ENCODE data around the gene DNPEP.

DNPEP gene

DNA sequence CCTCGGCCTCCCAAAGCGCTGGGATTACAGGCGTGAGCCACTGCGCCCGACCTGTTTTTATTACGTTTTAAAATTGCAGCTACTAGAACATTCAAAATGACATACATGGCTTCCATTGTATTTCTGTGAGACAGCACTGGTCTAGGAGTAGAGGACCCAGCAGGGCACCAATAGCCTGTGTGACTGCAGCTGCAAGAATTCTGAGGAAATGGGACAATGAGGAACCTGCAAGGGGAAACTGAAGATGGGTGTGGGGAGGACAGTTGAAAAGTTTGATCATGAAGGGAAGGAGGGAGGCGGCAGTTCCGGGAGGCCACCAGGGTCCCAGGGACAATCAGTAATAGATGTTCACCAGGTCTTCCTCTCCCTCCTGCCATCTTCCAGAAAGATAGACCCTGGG is 13.9 kb upstream of the DNPEP start:
- no peak for TF ChIP-seq EZH2 (IDR thresholded peaks at IDR 0.05; ENCODE audit: borderline replicate concordance, low read length)
- TF ChIP-seq, protein P1, sequence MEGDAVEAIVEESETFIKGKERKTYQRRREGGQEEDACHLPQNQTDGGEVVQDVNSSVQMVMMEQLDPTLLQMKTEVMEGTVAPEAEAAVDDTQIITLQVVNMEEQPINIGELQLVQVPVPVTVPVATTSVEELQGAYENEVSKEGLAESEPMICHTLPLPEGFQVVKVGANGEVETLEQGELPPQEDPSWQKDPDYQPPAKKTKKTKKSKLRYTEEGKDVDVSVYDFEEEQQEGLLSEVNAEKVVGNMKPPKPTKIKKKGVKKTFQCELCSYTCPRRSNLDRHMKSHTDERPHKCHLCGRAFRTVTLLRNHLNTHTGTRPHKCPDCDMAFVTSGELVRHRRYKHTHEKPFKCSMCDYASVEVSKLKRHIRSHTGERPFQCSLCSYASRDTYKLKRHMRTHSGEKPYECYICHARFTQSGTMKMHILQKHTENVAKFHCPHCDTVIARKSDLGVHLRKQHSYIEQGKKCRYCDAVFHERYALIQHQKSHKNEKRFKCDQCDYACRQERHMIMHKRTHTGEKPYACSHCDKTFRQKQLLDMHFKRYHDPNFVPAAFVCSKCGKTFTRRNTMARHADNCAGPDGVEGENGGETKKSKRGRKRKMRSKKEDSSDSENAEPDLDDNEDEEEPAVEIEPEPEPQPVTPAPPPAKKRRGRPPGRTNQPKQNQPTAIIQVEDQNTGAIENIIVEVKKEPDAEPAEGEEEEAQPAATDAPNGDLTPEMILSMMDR (IDR thresholded peaks at IDR 0.05; ENCODE audit: low read length) = no peak
- Histone ChIP-seq H4K20me1 (ENCODE audit: insufficient read depth, low read length) (no peaks in the 10 kb centered on the region), H3K4me3 (ENCODE audit: low read depth, low read length, poor library complexity, severe bottlenecking) (no peak overlapping the region), H3K9me3 (ENCODE audit: low read length) (no peaks in the 10 kb centered on the region), H3K27me3 (ENCODE audit: insufficient read depth, low read length) (no peaks in the 10 kb centered on the region; the same call in 1 of the 2 replicates), H3K36me3 (ENCODE audit: insufficient read depth, low read length) (no peaks in the 10 kb centered on the region), H3K79me2 (ENCODE audit: insufficient read depth, low read length) (no peaks in the 10 kb centered on the region), H3K27ac (ENCODE audit: low read depth, low read length, poor library complexity, severe bottlenecking) (no peak overlapping the region), H3K9me2 (ENCODE audit: low read depth, low read length) (no peaks in the 10 kb centered on the region), H3K9ac (ENCODE audit: low read length) (no peak overlapping the region), H3K4me2 (ENCODE audit: low read length) (no peak overlapping the region), H2AFZ (ENCODE audit: low read length) (no peak overlapping the region), H3K4me1 (ENCODE audit: insufficient read depth, low read length, severe bottlenecking) (no peaks in the 10 kb centered on the region), H3F3A (ENCODE audit: insufficient read depth, low read length) (no peaks in the 10 kb centered on the region)

DNA sequence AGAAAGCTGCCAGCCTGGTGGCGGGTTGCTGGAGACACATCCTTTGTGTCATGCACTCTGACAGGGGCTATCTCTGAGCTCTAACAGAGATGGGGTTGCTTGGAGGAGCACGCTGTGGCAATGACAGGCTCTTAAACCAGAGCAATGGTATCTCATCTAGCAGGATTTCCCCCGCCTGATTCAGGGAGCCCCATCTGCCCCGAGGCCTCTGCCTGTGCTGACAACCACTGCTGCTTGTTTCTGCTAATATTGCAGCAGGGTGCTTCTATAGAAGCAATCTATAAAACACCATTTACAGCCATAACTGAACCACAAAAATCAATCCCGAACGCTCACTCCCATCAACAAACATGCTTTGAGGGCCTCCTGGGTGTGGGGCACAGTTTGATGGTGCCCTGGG is 12.8 kb upstream of the DNPEP start:
- Histone ChIP-seq H3K4me1 (ENCODE audit: insufficient read depth, low read length, severe bottlenecking) (no peaks in the 10 kb centered on the region), H3K9me3 (ENCODE audit: low read length) (no peaks in the 10 kb centered on the region), H4K20me1 (ENCODE audit: insufficient read depth, low read length) (no peaks in the 10 kb centered on the region), H3K9me2 (ENCODE audit: low read depth, low read length) (no peaks in the 10 kb centered on the region), H3K27ac (ENCODE audit: low read depth, low read length, poor library complexity, severe bottlenecking) (no peak overlapping the region), H3K4me2 (ENCODE audit: low read length) (no peak overlapping the region), H3K27me3 (ENCODE audit: insufficient read depth, low read length) (no peaks in the 10 kb centered on the region; the same call in 1 of the 2 replicates), H3K79me2 (ENCODE audit: insufficient read depth, low read length) (no peaks in the 10 kb centered on the region), H3K36me3 (ENCODE audit: insufficient read depth, low read length) (no peaks in the 10 kb centered on the region), H3F3A (ENCODE audit: insufficient read depth, low read length) (no peaks in the 10 kb centered on the region), H3K9ac (ENCODE audit: low read length) (no peak overlapping the region), H2AFZ (ENCODE audit: low read length) (no peak overlapping the region), H3K4me3 (ENCODE audit: low read depth, low read length, poor library complexity, severe bottlenecking) (no peak overlapping the region)
- TF ChIP-seq, protein P1 (IDR thresholded peaks at IDR 0.05; ENCODE audit: low read length) = no peak
- no peak for TF ChIP-seq EZH2 (IDR thresholded peaks at IDR 0.05; ENCODE audit: borderline replicate concordance, low read length)

DNA sequence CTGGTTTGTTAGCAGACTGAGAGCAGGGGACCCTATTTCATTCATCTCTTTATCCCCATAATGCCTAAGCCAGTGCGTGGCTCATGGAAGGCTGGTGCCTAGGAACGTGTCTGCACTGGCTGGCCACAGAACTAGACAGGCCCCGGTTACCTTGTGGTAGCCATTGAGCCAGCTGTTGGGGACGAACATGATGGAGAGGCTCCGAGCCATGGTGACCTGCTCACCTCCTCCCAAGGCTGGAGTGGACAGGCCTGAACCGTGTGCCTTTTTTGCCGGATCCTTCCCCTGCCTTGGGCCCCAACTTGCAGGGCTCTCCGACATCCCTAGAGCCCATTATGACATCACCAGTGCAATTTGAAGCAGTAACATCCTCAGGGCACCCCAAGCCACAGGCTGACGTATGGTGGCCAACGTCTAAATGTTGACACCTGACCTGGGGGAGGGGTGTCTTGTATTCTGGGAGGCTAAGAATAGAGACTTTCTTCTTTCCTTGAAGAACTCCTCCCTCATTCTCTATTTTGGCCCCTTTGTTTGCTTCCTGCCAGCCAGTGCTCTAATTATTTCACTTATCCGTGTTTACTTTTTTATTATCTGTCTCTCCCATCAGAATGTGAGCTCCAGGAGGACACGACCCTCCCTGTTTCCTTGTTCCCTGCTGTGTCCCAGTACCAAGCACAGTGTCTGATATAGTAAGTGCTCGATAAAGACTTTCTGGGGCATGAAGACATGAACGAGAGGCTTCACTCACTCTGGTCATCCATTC is 12.2 kb upstream of the DNPEP start:
- H3K4me2 ChIP-seq (ENCODE audit: low read length) = no peak overlapping the region
- H3K27me3 ChIP-seq (ENCODE audit: insufficient read depth, low read length) = no peaks in the 10 kb centered on the region; the same call in 1 of the 2 replicates

More for the DNA sequence above, 12.2 kb upstream of the DNPEP start:
- Histone ChIP-seq H3K9me2 (ENCODE audit: low read depth, low read length) (no peaks in the 10 kb centered on the region), H2AFZ (ENCODE audit: low read length) (no peak overlapping the region), H3K4me1 (ENCODE audit: insufficient read depth, low read length, severe bottlenecking) (no peaks in the 10 kb centered on the region), H3F3A (ENCODE audit: insufficient read depth, low read length) (no peaks in the 10 kb centered on the region), H3K9me3 (ENCODE audit: low read length) (no peaks in the 10 kb centered on the region), H3K9ac (ENCODE audit: low read length) (no peak overlapping the region), H4K20me1 (ENCODE audit: insufficient read depth, low read length) (no peaks in the 10 kb centered on the region), H3K27ac (ENCODE audit: low read depth, low read length, poor library complexity, severe bottlenecking) (no peak overlapping the region), H3K79me2 (ENCODE audit: insufficient read depth, low read length) (no peaks in the 10 kb centered on the region), H3K4me3 (ENCODE audit: low read depth, low read length, poor library complexity, severe bottlenecking) (no peak overlapping the region), H3K36me3 (ENCODE audit: insufficient read depth, low read length) (no peaks in the 10 kb centered on the region)
- TF ChIP-seq, protein P1 (IDR thresholded peaks at IDR 0.05; ENCODE audit: low read length) = no peak
- no peak for TF ChIP-seq EZH2 (IDR thresholded peaks at IDR 0.05; ENCODE audit: borderline replicate concordance, low read length)
